ENCODE data around the gene TASP1.
"Not testable (repeated sequence)": the region's sequence is repeated elsewhere in the genome, so short reads cannot be mapped to it uniquely, and the experiment has no call there.

Gene TASP1

DNA sequence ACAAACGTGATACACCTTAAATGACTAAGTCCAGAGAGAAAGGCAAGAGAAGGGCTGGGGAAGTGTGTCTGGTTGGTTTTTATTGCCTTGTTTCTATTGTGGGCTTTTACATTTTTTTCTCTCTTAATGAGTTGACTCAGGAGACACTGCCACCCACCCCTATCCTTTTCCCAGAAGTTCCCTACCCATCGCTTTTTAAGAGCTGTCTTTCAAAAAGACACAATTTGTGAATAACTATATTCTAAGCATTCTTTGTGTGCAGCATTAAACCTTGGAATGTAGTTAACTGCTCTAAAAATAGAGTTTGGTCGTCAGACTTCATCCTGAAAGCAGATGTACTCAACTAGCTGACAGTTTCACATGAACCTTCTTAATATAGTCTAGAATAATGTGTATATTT is 242.7 kb downstream of the TASP1 start:
- DNase-seq, result no peak

DNA sequence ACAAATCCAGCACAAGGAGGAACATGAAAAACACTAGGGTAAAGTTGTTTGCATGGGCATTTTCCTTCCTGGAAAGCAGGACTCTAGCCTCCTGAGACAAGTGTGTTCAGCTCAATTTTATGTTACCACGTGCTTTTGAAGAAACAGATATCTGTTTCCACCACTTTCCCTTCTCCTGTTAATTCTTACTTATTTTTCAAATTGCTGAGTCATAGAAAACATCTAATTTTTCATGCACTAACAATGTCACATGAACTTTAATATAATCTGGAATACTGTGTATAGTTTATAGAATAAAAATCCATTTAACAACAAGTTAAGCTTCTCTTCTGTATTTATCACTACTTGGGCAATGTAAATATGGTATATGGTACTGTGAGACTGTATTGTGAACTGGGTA is 243.5 kb downstream of the TASP1 start:
- DNase-seq, result no peak

DNA sequence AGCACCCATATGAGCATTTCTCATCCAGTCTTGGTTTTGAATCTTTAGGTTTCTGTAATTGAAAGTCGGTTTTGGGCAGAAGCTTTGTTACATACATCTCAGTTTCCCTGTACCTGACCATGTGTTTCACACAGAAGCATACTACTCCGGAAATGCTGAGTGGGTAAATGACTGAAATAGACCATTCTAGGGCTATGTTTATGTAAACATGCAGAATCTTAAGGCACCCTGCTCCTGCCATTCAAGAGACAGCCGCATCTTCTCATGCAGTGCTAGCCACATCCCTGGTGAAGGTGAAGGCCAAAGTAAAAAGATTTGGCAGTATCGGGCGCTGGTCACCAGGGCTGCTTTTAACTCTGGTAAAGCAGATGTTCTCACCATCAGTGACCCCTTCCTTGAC is 246.3 kb downstream of the TASP1 start:
- no peak for DNase-seq

DNA sequence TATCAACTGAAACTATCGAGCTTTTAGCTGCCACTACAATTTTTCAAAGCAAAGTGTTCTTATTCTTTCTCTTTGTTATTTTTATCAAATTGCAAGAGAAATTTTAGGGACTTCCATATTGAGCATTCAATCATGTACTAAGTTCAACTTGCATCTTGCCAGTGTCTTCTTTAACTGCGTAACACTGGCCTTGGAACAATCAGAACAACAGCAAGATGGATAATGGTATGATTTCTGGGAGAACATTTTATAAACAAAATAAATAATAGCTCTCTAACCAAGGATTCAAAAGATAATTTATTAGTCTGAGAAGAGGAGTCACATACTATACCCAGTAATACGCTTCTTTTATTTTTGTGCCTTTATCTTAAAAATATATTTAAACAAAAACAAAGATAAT is 249.6 kb downstream of the TASP1 start:
- no peak for DNase-seq

DNA sequence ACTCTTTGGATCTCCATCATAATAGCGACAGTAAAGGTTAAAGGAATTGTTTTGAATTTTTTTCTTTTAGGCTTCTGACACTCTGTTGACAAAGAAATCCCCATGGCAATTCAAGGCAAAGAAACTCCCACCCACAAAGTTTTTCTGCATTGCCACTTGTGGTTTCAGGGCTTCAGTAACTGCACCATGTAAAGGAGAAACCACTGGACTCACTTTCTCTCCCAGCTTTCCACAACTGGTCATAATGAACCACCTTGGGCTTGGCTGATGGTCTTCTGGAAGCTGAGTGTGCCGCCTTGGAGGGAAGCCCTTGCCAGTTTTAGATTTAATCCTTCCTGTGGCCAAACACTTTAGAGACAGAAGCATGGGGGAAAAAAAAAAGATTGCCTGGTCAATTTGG is 254.6 kb downstream of the TASP1 start:
- no peak for DNase-seq

DNA sequence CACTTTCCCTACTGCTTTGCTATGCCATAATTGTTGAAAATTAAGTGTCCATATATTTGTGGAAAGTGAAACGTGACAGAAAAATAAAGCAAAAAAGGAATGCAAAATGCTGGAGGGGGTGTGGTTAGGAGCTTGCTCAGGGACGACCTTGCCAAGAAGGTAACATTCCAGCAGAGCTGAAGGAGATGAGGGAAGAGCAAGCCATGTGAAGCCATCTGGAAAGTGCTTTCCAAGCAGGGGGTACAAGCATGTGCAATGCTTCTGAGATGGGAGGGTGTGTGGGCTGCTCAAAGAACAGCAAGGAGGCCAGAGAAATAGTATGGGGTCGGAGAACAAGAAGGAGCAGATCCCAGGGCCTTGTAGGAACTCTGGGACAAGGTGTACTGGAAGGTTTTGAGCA is 255.9 kb downstream of the TASP1 start:
- no peak for DNase-seq

DNA sequence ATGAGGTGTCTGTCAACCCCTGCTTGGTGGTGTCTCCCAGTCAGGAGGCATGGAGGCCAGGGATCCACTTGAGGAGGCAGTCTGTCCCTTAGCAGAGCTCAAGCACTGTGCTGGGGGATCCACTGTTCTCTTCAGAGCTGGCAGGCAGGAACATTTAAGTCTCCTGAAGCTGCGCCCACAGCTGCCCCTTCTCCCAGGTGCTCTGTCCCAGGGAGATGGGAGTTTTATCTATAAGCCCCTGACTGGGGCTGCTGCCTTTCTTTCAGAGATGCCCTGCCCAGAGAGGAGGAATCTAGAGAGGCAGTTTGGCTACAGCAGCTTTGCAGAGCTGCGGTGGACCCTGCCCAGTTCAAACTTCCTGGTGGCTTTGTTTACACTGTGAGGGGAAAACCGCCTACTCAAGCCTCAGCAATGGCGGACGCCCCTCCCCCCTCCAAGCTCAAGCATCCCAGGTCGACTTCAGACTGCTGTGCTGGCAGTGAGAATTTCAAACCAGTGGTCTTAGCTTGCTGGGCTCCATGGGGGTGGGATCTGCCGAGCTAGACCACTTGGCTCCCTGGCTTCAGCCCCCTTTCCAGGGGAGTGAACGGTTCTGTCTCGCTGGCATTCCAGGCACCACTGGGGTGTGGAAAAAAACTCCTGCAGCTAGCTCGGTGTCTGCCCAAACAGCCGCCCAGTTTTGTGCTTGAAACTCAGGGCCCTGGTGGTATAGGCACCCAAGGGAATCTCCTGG is 258.1 kb downstream of the TASP1 start:
- not testable (repeated sequence) for DNase-seq

DNA sequence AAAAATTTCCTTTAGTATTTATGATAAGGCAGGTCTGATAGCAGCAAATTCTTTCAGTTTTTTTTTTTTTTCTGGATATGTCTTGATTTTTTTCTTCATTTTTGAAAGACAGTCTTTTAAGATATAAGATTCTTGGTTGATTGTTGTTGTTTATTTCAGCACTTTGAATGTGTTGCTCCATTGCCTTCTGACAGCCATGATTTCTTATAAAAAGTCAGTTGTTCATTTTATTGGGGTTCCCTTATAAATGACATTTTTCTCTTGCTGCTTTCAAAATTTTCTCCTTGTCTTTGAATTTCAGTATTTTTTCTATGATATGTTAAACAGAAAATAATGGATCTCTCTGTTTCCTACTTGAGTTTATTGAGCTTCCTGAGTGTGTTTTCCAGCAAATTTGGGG is 265.3 kb downstream of the TASP1 start:
- DNase-seq, result no peak

DNA sequence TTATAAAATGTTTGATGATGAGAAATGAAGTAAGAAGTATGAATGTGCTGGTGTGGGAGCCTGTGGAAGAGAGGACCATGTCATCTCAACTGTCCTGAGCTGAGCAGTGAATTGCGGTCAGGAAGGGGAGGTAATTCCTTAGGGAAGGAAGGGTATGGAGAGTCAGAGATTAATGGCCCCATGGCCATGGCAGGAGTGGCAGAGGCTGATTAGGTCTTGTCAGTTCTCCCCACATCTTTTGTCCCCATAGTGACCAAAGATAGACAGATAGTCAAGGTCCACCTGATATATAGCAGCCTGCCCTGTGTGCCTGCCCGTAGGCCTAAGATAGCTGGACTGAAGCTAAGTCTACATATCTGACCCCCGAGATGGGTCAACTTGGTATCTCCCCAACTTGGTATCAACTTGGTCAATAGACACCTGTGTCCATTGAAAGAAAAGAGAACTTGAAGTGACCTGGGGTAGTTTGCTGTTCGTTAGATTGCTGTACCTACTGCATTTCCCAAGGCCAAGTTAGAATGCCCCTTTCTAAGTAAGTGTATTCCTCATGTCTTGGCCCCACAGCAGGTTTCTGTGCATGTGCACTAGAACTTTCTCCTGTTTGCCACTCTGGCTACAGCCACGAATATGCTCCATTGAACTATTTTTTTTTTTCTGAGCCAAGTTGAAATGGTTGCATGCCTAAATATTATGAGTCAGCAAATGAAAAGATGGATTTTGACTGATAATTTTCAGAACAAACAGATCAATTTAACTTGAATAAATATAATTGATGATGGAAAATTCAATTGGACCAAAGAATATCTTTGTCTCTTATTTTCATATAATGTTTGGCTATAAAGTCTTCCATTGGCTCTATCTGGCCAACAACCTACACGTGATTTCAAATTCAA is 274.2 kb downstream of the TASP1 start:
- DNase-seq, result no peak

DNA sequence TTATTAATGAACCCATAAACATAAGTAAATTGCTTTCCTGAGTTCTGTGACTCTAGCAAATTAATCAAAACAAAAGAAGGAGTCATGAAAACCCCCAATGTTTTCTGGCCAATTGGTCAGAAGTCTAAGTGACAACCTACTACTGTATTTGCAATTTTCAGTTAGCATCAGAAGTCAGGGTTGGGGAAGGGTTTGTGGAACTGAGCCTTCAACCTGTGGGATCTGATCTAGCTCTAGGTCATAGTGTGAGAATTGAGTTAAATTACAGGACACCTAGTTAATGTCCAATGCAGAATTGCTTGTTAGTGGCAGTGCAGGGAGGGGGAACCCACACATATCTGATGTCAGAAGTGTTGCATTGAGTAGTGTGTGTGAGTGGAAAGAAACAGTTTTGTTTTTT is 275.3 kb downstream of the TASP1 start:
- DNase-seq, result no peak

DNA sequence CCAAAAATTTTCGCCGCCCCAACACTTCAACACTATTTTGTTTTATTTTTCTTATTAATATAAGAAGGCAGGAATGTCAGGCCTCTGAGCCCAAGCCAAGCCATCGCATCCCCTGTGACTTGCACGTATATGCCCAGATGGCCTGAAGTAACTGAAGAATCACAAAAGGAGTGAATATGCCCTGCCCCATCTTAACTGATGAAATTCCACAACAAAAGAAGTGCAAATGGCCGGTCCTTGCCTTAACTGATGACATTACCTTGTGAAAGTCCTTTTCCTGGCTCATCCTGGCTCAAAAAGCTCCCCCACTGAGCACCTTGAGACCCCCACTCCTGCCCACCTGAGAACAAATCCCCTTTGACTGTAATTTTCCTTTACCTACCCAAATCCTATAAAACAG is 276.6 kb downstream of the TASP1 start:
- DNase-seq, result not testable (repeated sequence)

DNA sequence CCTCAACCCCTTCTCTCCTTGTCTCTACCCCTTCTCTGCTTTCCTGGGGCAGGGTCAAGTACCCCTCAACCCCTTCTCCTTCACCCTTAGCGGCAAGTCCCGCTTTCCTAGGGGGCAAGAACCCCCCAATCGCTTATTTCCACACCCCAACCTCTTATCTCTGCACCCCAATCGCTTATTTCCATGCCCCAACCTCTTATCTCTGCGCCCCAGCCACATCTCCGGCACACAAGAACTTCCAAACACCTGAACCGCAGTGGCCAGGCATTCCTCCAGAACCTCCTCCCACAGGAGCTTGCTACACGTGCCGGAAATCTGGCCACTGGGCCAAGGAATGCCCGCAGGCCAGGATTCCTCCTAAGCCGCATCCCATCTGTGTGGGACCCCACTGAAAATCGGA is 279.8 kb downstream of the TASP1 start:
- DNase-seq, result not testable (repeated sequence)

DNA sequence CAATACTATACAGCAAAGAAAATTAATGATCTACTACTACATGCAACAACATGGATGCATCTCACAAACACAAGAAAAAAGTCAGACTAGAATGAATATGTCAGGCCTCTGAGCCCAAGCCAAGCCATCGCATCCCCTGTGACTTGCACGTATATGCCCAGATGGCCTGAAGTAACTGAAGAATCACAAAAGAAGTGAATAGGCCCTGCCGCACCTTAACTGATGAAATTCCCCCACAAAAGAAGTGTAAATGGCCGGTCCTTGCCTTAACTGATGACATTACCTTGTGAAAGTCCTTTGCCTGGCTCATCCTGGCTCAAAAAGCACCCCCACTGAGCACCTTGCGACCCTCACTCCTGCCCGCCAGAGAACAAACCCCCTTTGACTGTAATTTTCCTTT is 280.9 kb downstream of the TASP1 start:
- DNase-seq, result not testable (repeated sequence)

DNA sequence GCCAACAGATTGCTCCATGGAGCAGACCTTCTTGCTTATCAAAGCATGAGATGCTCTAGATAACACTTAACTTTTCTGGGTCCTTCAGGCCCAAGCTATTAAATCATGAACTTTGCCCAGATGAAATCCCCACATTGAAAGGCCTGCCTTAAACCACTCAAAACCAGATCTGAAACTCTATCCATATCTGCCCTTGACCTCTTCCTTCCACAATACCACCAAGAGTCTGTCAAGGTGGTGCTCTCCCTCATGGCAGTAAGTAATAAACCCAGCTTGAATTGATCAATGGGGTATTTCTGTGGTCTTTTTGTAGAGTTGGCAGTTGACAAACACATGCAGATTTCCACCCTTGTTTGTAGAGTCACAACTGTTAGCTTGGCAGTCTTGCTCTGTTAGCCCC is 282.1 kb downstream of the TASP1 start:
- no peak for DNase-seq

DNA sequence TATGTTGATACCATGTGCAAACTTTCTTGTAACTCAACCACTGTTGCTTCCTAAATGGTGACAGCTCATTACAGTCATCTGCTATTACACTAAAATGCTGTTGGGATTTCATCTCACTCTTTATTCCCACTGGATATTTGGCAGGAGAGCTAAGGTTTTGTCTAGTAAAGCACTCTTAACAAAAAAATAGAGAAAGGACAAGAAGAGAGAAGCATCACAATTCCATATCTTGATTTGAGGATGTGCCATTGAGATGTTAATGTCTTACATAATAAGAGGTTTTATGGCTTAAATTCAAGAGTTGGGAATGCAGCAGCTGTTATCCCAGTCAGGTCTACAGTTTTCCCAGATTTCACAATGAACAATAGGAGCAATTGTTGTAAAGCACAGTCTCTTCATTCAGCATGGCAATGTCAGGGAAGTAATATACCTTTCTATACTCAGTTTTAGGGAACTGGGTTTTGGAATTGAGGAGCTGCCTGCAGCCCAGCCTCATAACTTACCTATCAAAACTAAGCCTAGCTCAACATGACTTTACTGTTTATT is 282.7 kb downstream of the TASP1 start:
- DNase-seq, result no peak

DNA sequence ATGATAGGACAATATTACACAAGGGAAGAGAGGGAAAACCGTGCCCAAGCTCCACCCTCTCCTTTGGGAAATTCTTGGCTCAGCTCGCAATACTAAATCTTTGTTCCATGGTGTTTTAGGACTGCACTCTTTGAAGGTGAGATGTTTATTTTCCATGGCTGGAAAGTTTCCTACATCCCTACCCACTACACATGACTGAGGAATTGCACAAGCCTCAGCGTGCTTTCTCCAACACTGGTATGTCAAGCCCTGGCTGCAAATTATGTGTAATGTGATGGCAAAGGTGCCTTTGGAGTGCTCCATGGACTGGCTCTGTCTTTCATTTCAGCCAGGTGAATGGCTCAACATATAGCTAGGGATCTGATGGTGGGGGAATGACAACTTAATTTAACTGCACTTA is 283.3 kb downstream of the TASP1 start:
- no peak for DNase-seq

DNA sequence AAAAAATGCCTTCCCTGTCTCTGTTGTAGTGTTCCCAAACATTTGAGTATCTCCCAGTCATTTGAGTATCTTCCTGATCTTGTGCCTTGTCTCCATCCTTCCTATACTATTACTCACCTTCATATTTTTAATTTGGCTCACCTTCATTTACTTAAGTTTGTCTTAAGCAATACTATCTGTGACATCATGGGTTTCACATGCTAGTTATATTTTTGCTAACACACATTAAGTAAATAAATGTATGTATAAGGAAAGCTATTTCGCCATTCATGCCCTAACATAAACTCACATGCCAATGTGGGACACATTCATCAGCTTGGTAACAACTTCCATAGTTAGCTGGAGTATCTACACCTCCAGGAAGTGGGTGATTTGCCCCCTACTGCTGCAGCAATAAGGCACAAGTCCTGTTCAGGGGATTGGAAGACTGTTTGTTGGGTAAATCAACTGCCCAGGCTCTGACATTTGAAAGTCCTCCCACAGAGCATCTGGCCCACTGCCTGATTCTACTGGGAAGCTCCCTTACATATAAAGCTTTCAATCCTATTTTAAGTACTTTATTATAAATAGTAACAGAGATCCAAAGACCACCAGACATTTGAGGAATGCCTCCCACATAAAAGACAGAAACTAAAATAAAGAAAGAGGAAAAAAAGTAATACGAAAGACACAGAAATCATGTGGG is 285.3 kb downstream of the TASP1 start:
- DNase-seq, result no peak

DNA sequence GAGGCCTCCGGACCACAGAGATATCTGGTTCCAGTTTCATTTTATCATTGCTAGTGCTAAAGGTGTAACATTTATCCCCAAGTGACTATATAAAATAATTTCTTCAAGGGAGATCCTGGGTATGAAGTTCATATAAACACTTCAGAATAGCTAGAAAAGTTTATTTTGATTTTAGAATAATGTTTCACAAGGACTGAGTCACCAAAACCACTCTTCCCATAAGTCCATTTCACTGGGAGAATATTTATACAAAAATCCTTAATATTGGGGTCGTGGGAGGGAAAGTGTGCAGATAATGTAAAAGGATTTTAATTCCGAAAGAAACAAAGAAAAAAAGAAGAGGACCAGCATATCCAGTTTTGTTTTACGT is 289.5 kb downstream of the TASP1 start:
- no peak for DNase-seq

DNA sequence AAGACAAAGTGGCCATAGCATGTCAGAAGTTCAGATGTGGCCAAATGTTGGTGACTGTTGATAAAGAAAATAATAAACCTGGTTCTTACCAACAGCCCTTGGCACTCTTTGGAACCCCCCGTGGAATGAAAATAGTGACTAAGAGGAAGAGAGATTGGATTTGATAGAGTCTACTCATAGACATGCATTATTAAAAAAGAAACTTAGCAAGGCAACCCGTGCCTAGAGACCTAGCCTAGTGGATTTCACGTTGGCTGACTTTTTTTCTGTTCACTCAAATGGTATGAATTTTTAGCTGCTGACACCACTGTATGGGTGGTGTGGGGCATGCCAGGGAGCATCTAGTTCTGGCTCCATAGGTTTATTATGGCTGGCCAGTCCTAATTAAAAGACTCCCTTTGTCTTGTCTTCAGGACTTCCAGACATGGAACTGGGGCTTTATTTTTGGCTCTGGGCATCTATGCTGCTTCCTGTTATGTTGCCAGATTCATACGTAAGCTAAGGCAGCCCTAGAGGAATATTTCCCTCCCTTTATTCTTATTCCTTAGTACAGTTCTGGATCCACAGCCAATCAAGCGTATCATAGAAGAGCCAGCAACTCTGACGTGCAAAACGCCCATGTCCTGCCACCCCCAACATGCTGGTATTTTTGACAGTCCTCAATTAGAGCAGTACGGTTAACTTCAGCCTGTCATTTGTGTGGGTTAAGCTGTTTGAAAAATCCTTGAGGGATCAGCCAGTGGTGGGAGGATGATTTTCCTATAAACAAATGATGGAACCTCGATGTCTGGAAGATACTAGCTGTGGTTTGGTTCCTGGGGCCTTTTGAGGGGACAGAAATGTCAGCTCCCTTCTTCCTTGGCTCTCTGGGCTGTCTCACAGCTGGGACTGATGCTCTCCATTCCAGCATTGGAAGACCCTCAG is 290.2 kb downstream of the TASP1 start:
- DNase-seq, result no peak

DNA sequence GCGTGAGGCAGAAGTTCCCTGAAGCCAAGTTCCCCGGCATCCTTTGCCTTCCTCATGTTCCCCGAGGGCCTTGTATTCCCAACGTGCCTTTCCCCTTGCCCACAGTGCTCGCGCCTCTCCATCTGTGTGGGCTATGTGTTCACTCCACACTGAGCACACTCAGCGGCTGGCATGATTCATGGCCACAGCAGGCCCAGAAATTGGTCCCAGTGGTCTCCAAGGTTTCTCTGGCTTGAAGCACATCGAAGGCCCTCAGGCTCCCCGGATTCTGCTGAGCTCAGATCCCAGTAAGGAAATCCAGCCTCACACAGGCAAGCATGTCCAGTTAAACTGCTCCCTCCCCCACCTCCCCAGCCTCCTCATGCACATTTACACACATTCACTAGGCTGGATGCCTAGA is 294.1 kb downstream of the TASP1 start:
- DNase-seq, result no peak

DNA sequence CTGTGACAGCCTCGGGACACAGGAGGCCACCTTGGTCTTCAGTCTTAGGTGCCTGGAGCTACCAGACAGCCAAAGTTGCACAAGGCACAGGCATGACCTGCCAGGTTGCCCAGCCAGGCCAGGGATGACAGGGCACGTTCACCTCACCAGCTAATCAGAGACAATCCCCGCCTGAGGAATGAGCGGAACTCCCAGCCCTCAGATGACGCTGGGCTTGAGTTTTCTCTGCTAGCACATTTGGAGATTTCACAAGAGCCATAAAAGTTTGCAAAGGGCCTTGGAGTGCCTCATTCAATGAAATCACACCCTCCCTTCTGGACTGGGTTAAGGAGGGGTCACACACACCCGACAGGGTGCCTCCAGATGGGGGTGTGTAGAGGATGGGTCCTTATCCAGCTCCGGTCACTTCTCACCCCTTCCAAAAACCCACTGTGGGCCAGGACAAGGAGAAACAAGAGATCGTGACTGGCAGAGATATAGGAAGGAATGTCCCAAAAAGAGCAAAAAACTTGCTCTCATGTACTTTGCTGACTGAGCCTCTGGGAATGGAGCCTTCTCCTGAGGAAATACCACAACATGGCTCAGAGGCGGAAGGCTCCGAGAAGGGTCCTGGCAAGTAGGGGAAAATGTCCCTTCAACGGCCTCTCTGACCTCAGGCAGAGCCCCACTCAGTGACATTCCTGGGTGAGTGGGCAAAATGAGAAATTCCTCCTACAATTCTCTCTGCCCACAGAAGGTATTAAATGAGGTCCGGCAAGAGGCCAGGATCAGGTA is 296.1 kb downstream of the TASP1 start:
- no peak for DNase-seq

Measured in T-helper 9 cell (primary cell).